Measurements from ENCODE around the gene SLC6A19. TPM values are rescaled to one million over a fixed set of nuclear protein-coding genes. Genes with fewer than 3 reads are reported as not detected.

The SLC6A19 gene
- total and polyA plus RNA-seq, 9 of the 15 experiments (the other 6 are each of a cell fraction or from before 2014, with no cell fraction given): 0.03 to 1.6 (median 0.59) TPM

DNA sequence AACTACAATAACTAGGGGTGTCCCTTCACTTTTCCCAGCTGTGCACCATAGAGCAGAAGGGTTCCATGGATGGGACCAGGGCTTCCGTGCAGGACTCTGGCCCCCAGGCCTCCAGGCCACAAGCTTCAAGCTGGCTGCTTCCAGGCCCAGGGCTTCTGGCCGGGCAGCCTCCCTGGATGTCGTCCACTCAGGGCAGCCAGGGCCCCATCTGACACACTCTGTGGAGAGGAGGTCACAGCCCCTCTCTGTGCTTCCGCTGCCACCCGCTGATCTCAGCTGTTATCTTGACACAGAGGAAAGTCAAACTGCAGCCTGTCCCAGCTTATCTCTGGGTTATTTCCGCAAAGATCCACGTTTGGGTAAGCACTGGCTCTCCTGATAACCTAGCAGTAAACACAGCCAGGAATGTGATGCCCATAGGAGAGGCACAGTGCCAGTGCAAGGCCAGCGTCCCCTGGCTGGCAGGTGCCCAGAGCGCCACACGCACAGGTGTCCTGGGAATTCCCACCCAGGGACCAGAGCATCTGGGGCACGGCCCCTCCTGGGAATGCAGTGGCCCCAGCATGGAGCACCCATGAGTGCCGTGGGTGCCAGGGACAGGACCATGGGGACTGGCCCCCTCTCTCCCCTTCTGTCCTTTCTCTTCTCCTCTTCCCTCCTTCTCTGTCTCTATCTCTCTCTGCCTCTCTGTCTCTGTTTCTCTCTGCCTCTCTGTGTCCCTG is 15.6 kb upstream of the SLC6A19 start (continued):
- TF ChIP-seq, protein P1, sequence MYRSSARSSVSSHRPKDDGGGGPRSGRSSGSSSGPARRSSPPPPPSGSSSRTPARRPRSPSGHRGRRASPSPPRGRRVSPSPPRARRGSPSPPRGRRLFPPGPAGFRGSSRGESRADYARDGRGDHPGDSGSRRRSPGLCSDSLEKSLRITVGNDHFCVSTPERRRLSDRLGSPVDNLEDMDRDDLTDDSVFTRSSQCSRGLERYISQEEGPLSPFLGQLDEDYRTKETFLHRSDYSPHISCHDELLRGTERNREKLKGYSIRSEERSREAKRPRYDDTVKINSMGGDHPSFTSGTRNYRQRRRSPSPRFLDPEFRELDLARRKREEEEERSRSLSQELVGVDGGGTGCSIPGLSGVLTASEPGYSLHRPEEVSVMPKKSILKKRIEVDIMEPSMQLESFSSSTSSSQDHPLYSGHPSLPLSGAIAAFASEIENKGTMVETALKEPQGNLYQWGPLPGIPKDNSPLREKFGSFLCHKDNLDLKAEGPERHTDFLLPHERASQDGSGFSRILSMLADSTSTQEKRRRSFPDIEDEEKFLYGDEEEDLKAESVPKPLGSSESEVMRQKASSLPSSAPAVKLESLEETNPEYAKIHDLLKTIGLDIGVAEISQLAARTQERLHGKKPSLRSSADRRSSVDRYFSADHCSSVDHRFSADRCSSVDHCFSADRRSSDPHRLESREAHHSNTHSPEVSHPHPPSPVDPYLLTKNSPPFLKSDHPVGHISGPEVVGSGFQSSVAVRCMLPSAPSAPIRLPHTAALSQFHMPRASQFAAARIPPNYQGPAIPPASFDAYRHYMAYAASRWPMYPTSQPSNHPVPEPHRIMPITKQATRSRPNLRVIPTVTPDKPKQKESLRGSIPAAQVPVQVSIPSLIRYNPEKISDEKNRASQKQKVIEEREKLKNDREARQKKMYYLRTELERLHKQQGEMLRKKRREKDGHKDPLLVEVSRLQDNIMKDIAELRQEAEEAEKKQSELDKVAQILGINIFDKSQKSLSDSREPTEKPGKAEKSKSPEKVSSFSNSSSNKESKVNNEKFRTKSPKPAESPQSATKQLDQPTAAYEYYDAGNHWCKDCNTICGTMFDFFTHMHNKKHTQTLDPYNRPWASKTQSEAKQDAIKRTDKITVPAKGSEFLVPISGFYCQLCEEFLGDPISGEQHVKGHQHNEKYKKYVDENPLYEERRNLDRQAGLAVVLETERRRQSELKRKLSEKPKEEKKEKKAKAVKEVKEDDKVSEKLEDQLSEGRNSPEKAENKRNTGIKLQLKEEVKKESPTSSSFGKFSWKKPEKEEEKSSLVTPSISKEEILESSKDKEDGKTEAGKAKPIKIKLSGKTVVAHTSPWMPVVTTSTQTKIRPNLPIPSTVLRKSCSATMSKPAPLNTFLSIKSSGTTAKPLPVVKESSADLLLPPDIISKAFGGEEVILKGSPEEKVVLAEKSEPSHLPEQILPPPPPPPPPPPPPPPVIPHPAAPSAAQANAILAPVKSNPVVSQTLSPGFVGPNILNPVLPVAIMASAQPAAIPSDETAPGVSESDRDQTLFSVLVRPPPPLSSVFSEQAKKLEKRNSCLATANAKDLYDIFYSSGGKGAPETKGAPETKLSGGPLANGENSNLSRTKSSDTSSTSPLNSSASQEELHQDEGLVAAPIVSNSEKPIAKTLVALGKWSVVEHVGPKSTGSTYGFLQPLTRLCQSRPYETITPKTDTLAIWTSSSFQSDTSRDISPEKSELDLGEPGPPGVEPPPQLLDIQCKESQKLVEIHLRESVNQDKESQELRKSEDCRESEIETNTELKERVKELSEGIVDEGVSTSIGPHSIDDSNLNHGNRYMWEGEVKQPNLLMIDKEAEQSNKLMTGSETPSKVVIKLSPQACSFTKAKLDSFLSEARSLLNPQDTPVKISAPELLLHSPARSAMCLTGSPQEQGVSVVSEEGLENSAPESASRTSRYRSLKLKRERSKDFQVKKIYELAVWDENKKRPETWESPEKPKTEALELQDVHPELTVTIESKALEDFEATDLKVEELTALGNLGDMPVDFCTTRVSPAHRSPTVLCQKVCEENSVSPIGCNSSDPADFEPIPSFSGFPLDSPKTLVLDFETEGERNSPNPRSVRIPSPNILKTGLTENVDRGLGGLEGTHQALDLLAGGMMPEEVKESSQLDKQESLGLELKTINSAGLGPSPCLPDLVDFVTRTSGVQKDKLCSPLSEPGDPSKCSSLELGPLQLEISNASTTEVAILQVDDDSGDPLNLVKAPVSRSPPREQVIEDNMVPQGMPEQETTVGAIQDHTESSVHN (IDR thresholded peaks at IDR 0.05; ENCODE audit: borderline replicate concordance in 1 of 2, low read depth in 1 of 2): peak in 1 of 2 experiments; percentile 46; a peak in 1 of 4 replicates
- no peak for TF ChIP-seq HNRNPUL1 (IDR thresholded peaks at IDR 0.05; ENCODE audit: low read length)
- TF ChIP-seq HDAC3 (IDR thresholded peaks at IDR 0.05; ENCODE audit: borderline replicate concordance, partially characterized antibody): peak; percentile 93
- TF ChIP-seq, protein P2, sequence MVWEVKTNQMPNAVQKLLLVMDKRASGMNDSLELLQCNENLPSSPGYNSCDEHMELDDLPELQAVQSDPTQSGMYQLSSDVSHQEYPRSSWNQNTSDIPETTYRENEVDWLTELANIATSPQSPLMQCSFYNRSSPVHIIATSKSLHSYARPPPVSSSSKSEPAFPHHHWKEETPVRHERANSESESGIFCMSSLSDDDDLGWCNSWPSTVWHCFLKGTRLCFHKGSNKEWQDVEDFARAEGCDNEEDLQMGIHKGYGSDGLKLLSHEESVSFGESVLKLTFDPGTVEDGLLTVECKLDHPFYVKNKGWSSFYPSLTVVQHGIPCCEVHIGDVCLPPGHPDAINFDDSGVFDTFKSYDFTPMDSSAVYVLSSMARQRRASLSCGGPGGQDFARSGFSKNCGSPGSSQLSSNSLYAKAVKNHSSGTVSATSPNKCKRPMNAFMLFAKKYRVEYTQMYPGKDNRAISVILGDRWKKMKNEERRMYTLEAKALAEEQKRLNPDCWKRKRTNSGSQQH (CRISPR knock-in tag; IDR thresholded peaks at IDR 0.05): no peak
- TF ChIP-seq ZNF384 (IDR thresholded peaks at IDR 0.05; ENCODE audit: low read depth, low read length): no peak
- TF ChIP-seq RHOXF2B (CRISPR knock-in tag; conservative IDR thresholded peaks at IDR 0.05): no peak
- TF ChIP-seq, protein P3, sequence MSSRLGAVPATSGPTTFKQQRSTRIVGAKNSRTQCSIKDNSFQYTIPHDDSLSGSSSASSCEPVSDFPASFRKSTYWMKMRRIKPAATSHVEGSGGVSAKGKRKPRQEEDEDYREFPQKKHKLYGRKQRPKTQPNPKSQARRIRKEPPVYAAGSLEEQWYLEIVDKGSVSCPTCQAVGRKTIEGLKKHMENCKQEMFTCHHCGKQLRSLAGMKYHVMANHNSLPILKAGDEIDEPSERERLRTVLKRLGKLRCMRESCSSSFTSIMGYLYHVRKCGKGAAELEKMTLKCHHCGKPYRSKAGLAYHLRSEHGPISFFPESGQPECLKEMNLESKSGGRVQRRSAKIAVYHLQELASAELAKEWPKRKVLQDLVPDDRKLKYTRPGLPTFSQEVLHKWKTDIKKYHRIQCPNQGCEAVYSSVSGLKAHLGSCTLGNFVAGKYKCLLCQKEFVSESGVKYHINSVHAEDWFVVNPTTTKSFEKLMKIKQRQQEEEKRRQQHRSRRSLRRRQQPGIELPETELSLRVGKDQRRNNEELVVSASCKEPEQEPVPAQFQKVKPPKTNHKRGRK (tag; IDR thresholded peaks at IDR 0.05): no peak
- no peak for TF ChIP-seq SRSF9 (IDR thresholded peaks at IDR 0.05; ENCODE audit: borderline replicate concordance, low read depth, low read length)
- no peak for TF ChIP-seq POLR2B (IDR thresholded peaks at IDR 0.05; ENCODE audit: low read depth, partially characterized antibody)
- peak; percentile 63 for TF ChIP-seq NR2C1 (IDR thresholded peaks at IDR 0.05)
- peak; percentile 88 for TF ChIP-seq NR2C1 (tag; IDR thresholded peaks at IDR 0.05)
- TF ChIP-seq BRD9 (IDR thresholded peaks at IDR 0.05; ENCODE audit: low read depth, partially characterized antibody): no peak
- TF ChIP-seq, protein P4, sequence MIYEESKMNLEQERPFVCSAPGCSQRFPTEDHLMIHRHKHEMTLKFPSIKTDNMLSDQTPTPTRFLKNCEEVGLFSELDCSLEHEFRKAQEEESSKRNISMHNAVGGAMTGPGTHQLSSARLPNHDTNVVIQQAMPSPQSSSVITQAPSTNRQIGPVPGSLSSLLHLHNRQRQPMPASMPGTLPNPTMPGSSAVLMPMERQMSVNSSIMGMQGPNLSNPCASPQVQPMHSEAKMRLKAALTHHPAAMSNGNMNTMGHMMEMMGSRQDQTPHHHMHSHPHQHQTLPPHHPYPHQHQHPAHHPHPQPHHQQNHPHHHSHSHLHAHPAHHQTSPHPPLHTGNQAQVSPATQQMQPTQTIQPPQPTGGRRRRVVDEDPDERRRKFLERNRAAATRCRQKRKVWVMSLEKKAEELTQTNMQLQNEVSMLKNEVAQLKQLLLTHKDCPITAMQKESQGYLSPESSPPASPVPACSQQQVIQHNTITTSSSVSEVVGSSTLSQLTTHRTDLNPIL (CRISPR knock-in tag; IDR thresholded peaks at IDR 0.05): no peak

Measured in K562 (cell line).